CD8-positive, alpha-beta memory T cell (primary cell): ENCODE measurements around the gene PRRX2. TPM values are rescaled to one million over a fixed set of nuclear protein-coding genes. Genes with fewer than 3 reads are reported as not detected.

Experiments
- CTCF ChIA-PET: fragments of 350-600 bp; sonication (Branson Sonifier 250); formaldehyde crosslinking; loops from one replicate; lab custom pipeline; 2021; ENCODE audit warnings: antibody characterized with exemption; lab: Charles Lee
- POLR2A ChIA-PET: fragments of 350-600 bp; sonication (Branson Sonifier 250); formaldehyde crosslinking; loops from one replicate; lab custom pipeline; 2021; ENCODE audit warnings: antibody characterized with exemption; lab: Charles Lee
- DNase-seq, 5 donors: peaks; one replicate each; pipeline versions ENCODE4 v3.0.0 to v3.0.0-alpha.2; 2020 to 2022; ENCODE audit warnings: mixed read lengths in 1 of 5
- H3K27ac ChIP-seq: one replicate; pipeline ENCODE4 v1.7.0; 2013; ENCODE audit warnings: low read depth, mild to moderate bottlenecking, low read length, moderate library complexity
- H3K27me3 ChIP-seq: 2 replicates; pipeline ENCODE4 v1.7.0; 2013; ENCODE audit warnings: low read length, mild to moderate bottlenecking; ENCODE audit not compliant: insufficient read depth, poor library complexity, severe bottlenecking
- H3K36me3 ChIP-seq: 2 replicates; pipeline ENCODE4 v1.7.0; 2013; ENCODE audit warnings: mild to moderate bottlenecking, low read length, moderate library complexity; ENCODE audit not compliant: insufficient read depth
- H3K4me1 ChIP-seq: 2 replicates; pipeline ENCODE4 v1.7.0; 2013; ENCODE audit warnings: mild to moderate bottlenecking, low read length, moderate library complexity; ENCODE audit not compliant: insufficient read depth
- H3K4me3 ChIP-seq: 2 replicates; pipeline ENCODE4 v1.7.0; 2013; ENCODE audit warnings: mild to moderate bottlenecking, low read length
- H3K9me3 ChIP-seq: 2 replicates; pipeline ENCODE4 v1.7.0; 2013; ENCODE audit warnings: mild to moderate bottlenecking, low read length
- H3K27ac Mint-ChIP-seq, 8 donors: one replicate each; pipeline ENCODE4 v1.8.0; 2020 to 2021; ENCODE audit warnings: mixed read lengths in 8 of 8, mild to moderate bottlenecking in 6 of 8, inconsistent platforms in 3 of 8, moderate library complexity in 3 of 8
- H3K27me3 Mint-ChIP-seq, 2 donors: one replicate each; pipeline ENCODE4 v1.8.0; 2020 to 2021; ENCODE audit warnings: mixed read lengths in 2 of 2, mild to moderate bottlenecking in 1 of 2, moderate library complexity in 1 of 2
- H3K36me3 Mint-ChIP-seq, 3 donors: one replicate each; pipeline ENCODE4 v1.8.0; 2020 to 2021; ENCODE audit warnings: mixed read lengths in 3 of 3, inconsistent platforms in 1 of 3, mild to moderate bottlenecking in 1 of 3
- H3K4me1 Mint-ChIP-seq, 3 donors: one replicate each; pipeline ENCODE4 v1.8.0; 2020 to 2021; ENCODE audit warnings: mixed read lengths in 3 of 3, inconsistent platforms in 1 of 3, mild to moderate bottlenecking in 1 of 3
- H3K4me3 Mint-ChIP-seq, 7 donors: one replicate each; pipeline ENCODE4 v1.8.0; 2020 to 2021; ENCODE audit warnings: mixed read lengths in 7 of 7, mild to moderate bottlenecking in 6 of 7, moderate library complexity in 4 of 7, inconsistent platforms in 2 of 7
- H3K9me3 Mint-ChIP-seq, 5 donors: one replicate each; pipeline ENCODE4 v1.8.0; 2020 to 2022; ENCODE audit warnings: mixed read lengths in 5 of 5, mild to moderate bottlenecking in 3 of 5, moderate library complexity in 2 of 5, inconsistent platforms in 1 of 5
- polyA plus RNA-seq: library from polyadenylated mRNA; unstranded; fragments of 300-500 nt; fragmentation: Illumina TruSeq; gene quantifications from one replicate; pipeline ENCODE4 v1.2.3, GENCODE V29; 2021
- total RNA-seq, 2 experiments: library from RNA; stranded (reverse); gene quantifications; one replicate each; pipeline ENCODE4 v1.2.3, GENCODE V29; 2021

Gene PRRX2
- total and polyA plus RNA-seq, 3 experiments from 2014 or later, result 0.35 to 0.66 TPM; not detected in 1

DNA sequence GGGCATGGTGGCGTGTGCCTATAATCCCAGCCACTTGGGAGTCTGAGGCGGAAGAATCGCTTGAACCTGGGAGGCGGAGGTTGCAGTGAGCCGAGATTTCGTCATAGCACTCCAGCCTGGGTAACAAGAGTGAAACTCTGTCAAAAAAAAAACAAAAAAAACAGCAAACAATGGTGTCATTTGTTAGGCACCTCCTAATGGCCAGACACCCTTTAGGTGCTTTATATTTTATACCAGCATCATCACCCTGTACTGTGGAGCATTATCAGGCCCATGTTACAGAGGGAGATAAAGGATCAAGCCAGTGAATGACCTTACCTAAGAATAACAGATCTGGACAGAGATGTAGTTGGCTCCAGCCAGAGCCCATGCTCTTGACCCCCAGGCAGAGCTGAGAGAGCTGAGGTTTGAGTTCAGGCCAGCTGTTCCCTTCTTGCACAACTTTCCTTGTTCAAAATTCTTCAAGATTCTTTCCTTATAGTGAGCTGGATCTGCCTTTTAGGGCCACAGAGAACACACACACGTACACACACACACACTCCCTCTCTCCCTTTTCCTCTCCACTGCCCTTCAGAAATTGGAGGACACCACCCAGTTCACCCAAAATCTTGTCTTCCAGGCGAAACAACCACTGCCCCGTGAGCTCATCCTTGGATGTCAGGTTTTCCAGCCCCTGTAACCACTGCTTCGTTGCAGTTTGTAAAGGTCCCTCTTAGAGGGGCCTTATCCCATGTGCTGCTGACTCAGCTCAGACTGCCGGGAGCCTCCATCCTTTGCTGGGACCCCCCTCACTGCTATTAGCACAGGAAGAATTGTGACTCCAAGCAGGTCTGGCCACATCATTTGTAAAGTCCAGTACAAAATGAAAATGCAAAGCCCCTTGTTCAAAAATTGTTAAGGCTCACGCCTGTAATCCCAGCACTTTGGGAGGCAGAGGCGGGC lies 97.8 kb downstream of the PRRX2 start:
- no peaks in the 10 kb centered on the region for H3K9me3 ChIP-seq
- ChIA-PET CTCF (interaction anchor here (0.8 to 1.2 kb wide), 2 partner anchors 18 to 21 kb away, joined by 3 to 4 read pairs; no protein-coding TSS in a partner anchor), POLR2A (no interaction called here)
- H3K27me3 ChIP-seq, result no peaks in the 10 kb centered on the region
- Mint-ChIP-seq H3K4me3 (no peak overlapping the region), H3K4me1 (peaks cover 0 to 1% (median 0%) of the 10 kb centered on the region in 3 donors), H3K27ac (peak overlapping the region in 2 of 8 donors; percentile 43 to 55), H3K27me3 (peaks cover 5 to 7% of the 10 kb centered on the region in 2 donors), H3K36me3 (no peaks in the 10 kb centered on the region), H3K9me3 (no peaks in the 10 kb centered on the region)
- no peaks in the 10 kb centered on the region for H3K36me3 ChIP-seq
- DNase-seq, result no peak
- no peak overlapping the region for H3K27ac ChIP-seq
- H3K4me3 ChIP-seq, result no peak overlapping the region
- no peaks in the 10 kb centered on the region for H3K4me1 ChIP-seq

DNA sequence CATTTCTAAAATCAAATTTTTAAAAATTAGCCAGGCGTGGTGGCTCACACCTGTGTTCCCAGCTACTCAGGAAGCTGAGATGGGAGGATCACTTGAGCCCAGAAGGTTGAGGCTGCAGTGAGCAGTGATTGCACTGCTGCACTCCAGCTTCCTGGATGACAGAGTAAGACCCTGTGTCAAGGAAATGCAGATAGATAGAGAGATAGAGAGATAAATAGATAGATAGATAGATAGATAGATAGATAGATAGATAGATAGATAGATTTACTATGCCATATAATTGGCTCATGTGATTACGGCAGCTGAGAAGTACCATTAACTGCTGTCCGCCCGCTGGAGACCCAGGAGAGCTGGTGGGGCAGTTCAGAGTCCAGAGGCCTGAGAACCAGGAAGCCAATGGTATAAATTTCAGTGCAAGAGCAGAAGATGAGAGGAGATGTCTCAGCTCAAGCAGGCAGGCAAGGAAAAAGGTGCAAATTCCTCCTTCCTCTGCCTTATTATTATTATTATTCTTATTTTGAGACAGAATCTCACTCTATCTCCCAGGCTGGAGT lies 100.4 kb downstream of the PRRX2 start:
- Mint-ChIP-seq H3K9me3 (no peaks in the 10 kb centered on the region), H3K27me3 (peaks cover 3 to 9% of the 10 kb centered on the region in 2 donors), H3K36me3 (no peaks in the 10 kb centered on the region), H3K27ac (no peak overlapping the region), H3K4me3 (no peak overlapping the region), H3K4me1 (no peaks in the 10 kb centered on the region)
- Histone ChIP-seq H3K27me3 (no peaks in the 10 kb centered on the region), H3K4me1 (no peaks in the 10 kb centered on the region), H3K9me3 (no peaks in the 10 kb centered on the region), H3K36me3 (no peaks in the 10 kb centered on the region), H3K4me3 (no peak overlapping the region), H3K27ac (no peak overlapping the region)
- ChIA-PET POLR2A (no interaction called here), CTCF (interaction anchor here (1.4 to 1.5 kb wide), 2 partner anchors 24 to 28 kb away, joined by 3 read pairs; no protein-coding TSS in a partner anchor)
- no peak for DNase-seq

GRCh38 chr9:129768486-129768885 lies 103.0 kb downstream of the PRRX2 start:
- H3K27me3 ChIP-seq, result no peaks in the 10 kb centered on the region
- Mint-ChIP-seq H3K27ac (no peak overlapping the region), H3K9me3 (no peaks in the 10 kb centered on the region), H3K27me3 (peaks cover 3 to 9% of the 10 kb centered on the region in 2 donors), H3K36me3 (no peaks in the 10 kb centered on the region), H3K4me3 (no peak overlapping the region), H3K4me1 (no peaks in the 10 kb centered on the region)
- no peaks in the 10 kb centered on the region for H3K36me3 ChIP-seq
- ChIA-PET POLR2A (no interaction called here), CTCF (no interaction called here)
- DNase-seq, result no peak
- no peak overlapping the region for H3K27ac ChIP-seq
- no peak overlapping the region for H3K4me3 ChIP-seq
- no peaks in the 10 kb centered on the region for H3K4me1 ChIP-seq
- no peaks in the 10 kb centered on the region for H3K9me3 ChIP-seq

DNA sequence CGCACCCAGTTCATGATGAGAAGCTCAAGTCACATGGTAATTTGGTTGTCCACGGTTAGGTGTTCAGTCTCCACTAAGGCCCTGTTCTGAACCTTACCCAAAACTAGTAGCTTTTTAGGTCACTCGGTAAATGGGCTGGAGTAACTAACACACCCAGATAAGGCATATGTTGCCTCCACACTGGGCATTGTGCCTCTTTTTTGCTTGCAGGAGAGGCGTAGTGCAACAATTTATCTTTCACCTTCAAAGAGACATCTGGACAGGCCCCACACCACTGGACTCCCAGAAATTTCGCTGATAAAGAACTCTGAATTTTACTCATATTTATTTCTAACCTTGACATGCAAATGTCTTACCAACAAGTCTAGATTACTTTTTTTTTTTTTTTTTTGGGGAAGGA lies 104.2 kb downstream of the PRRX2 start:
- Mint-ChIP-seq H3K4me1 (no peaks in the 10 kb centered on the region), H3K4me3 (no peak overlapping the region), H3K27ac (no peak overlapping the region), H3K9me3 (no peaks in the 10 kb centered on the region), H3K36me3 (no peaks in the 10 kb centered on the region), H3K27me3 (peaks cover 3 to 16% of the 10 kb centered on the region in 2 donors)
- H3K27me3 ChIP-seq, result no peaks in the 10 kb centered on the region
- POLR2A ChIA-PET, result no interaction called here
- H3K9me3 ChIP-seq, result no peaks in the 10 kb centered on the region
- H3K4me3 ChIP-seq, result no peak overlapping the region
- H3K36me3 ChIP-seq, result no peaks in the 10 kb centered on the region
- no peaks in the 10 kb centered on the region for H3K4me1 ChIP-seq
- CTCF ChIA-PET, result interaction anchor here (1.1 kb wide), 1 partner anchor 32 kb away, joined by 3 read pairs; no protein-coding TSS in a partner anchor
- no peak for DNase-seq
- H3K27ac ChIP-seq, result no peak overlapping the region

DNA sequence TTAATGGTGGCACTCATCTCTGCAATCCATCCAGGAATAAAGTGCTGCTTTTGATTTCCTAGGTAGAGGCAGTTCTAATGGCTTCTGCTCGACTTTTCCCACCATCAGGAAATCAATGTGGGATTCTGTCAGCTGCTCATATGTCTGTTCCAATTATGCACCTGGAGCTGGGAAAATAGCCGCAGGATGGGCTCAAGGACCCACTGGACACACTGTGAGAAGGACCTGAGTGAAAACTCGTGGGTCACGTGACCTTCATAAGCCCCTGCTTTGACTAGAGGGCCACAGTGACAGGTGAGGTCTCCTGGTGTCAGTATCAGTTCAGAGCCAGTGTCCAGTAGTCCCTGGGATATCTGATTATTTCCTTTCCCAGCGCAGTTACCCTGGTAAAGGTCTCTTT lies 105.3 kb downstream of the PRRX2 start:
- peaks cover 3 to 20% of the 10 kb centered on the region in 2 donors for H3K27me3 Mint-ChIP-seq

More for the DNA sequence above, 105.3 kb downstream of the PRRX2 start:
- H3K27ac ChIP-seq, result no peak overlapping the region
- H3K27me3 ChIP-seq, result no peaks in the 10 kb centered on the region
- H3K4me3 Mint-ChIP-seq, result no peak overlapping the region
- no peaks in the 10 kb centered on the region for H3K9me3 Mint-ChIP-seq
- no peaks in the 10 kb centered on the region for H3K36me3 Mint-ChIP-seq
- no peaks in the 10 kb centered on the region for H3K9me3 ChIP-seq
- no peaks in the 10 kb centered on the region for H3K4me1 ChIP-seq
- no peaks in the 10 kb centered on the region for H3K36me3 ChIP-seq
- H3K4me1 Mint-ChIP-seq, result no peaks in the 10 kb centered on the region
- H3K27ac Mint-ChIP-seq, result no peak overlapping the region
- no peak overlapping the region for H3K4me3 ChIP-seq
- CTCF ChIA-PET, result no interaction called here
- POLR2A ChIA-PET, result no interaction called here
- no peak for DNase-seq

Other genes starting within 250 kb of the PRRX2 start
- gene C9orf50, start 44.5 kb upstream of the PRRX2 start, total RNA-seq, result not detected
- not detected for gene C9orf50, start 44.5 kb upstream of the PRRX2 start, polyA plus RNA-seq
- gene NTMT1, start 39.5 kb upstream of the PRRX2 start, total RNA-seq, result 10 to 100 TPM; 65.5 to 68.9 TPM
- 48.6 TPM for gene NTMT1, start 39.5 kb upstream of the PRRX2 start, polyA plus RNA-seq
- 10 to 100 TPM; 28.0 to 28.3 TPM for gene ASB6, start 23.5 kb upstream of the PRRX2 start, total RNA-seq
- gene ASB6, start 23.5 kb upstream of the PRRX2 start, polyA plus RNA-seq, result 31.0 TPM
- gene PTGES, start 87.4 kb downstream of the PRRX2 start, total RNA-seq, result not detected
- not detected for gene PTGES, start 87.4 kb downstream of the PRRX2 start, polyA plus RNA-seq
- 10 to 100 TPM; 24.6 to 27.1 TPM for gene TOR1B, start 137.5 kb downstream of the PRRX2 start, total RNA-seq
- gene TOR1B, start 137.5 kb downstream of the PRRX2 start, polyA plus RNA-seq, result 32.8 TPM
- gene TOR1A, start 158.5 kb downstream of the PRRX2 start, total RNA-seq, result 10 to 100 TPM; 53.8 to 53.9 TPM
- gene TOR1A, start 158.5 kb downstream of the PRRX2 start, polyA plus RNA-seq, result 73.8 TPM
- gene C9orf78, start 169.6 kb downstream of the PRRX2 start, total RNA-seq, result 10 to 100 TPM; 71.4 to 76.4 TPM
- 249 TPM for gene C9orf78, start 169.6 kb downstream of the PRRX2 start, polyA plus RNA-seq
- gene USP20, start 169.8 kb downstream of the PRRX2 start, total RNA-seq, result 10 to 100 TPM; 50.2 to 50.8 TPM
- gene USP20, start 169.8 kb downstream of the PRRX2 start, polyA plus RNA-seq, result 50.3 TPM